ENCODE measurements around the gene FILIP1L.

DNA sequence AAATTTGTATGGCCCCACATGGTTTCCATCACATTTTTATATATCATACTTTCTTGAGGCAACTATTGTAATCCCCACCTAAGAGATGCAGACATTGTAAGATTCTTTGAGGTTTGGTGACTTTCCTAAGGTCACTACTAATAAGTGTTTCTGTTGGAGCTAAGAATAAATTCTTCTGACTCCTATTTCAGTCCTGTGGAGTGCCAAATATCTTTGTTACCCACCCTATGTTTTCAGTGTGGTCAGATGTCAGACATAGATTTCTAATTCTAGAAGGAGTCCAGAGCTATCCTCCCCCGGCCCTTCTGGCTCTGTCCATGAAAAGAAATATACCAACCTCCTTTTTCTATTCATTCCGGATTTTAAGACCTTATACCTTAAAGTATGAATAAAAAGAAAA, 46.2 kb upstream of the FILIP1L start:
- TF ChIP-seq FOXP2 (optimal IDR thresholded peaks at IDR 0.05; ENCODE audit: borderline replicate concordance, extremely low read depth, extremely low read length, insufficient read depth) (no peak), REST (IDR thresholded peaks at IDR 0.05; ENCODE audit: insufficient read depth in 1 of 2, low read depth in 2 of 2, low read length in 2 of 2) (no peak), POLR2AphosphoS5 (IDR thresholded peaks at IDR 0.05; ENCODE audit: low read depth, low read length) (no peak), TAF1 (IDR thresholded peaks at IDR 0.05; ENCODE audit: borderline replicate concordance, insufficient read depth, low read length) (no peak), SIN3A (IDR thresholded peaks at IDR 0.05; ENCODE audit: borderline replicate concordance, insufficient read depth, low read length) (no peak)
